Heart right ventricle (tissue), 16 donors: ENCODE measurements around the gene LIMCH1. TPM values are rescaled to one million over a fixed set of nuclear protein-coding genes. Genes with fewer than 3 reads are reported as not detected.
A peak's percentile ranks its signal among the peaks of the same experiment; 100 is the strongest.

Source experiments
- ATAC-seq, 8 donors: fragments of 200-7000 bp; cut with Tn5 transposase; one replicate each; pipeline ENCODE4 v1.9.1; 2020; ENCODE audit warnings: mild to moderate bottlenecking in 8 of 8, moderate library complexity in 8 of 8, moderate number of reproducible peaks in 1 of 8
- DNase-seq, 2 donors: peaks; one replicate each; pipeline ENCODE4 v3.0.0-alpha.2; 2020
- H3K27ac ChIP-seq, 10 donors: fragments of 200-600 bp; sonication (generic) in 2 of 10; one replicate each; pipeline versions ENCODE4 v1.5.0 to v1.8.0; 2020 to 2022; ENCODE audit warnings: mild to moderate bottlenecking in 3 of 10
- H3K27me3 ChIP-seq, 7 donors: fragments of 200-600 bp; one replicate each; pipeline ENCODE4 v1.8.0; 2021 to 2022; ENCODE audit warnings: mild to moderate bottlenecking in 2 of 7
- H3K36me3 ChIP-seq, 9 donors: fragments of 200-600 bp; sonication (generic) in 1 of 9; one replicate each; pipeline versions ENCODE4 v1.5.0 to v1.8.0; 2020 to 2022; ENCODE audit warnings: mild to moderate bottlenecking in 2 of 9
- H3K4me1 ChIP-seq, 9 donors: fragments of 200-600 bp; sonication (generic) in 1 of 9; one replicate each; pipeline versions ENCODE4 v1.5.0 to v1.8.0; 2020 to 2022; ENCODE audit warnings: mild to moderate bottlenecking in 4 of 9
- H3K4me3 ChIP-seq, 10 donors: fragments of 200-600 bp; sonication (generic) in 2 of 10; one replicate each; pipeline versions ENCODE4 v1.5.0 to v1.8.0; 2020 to 2022; ENCODE audit warnings: mild to moderate bottlenecking in 7 of 10, moderate library complexity in 2 of 10
- H3K9me3 ChIP-seq, 11 donors: fragments of 200-600 bp in 10 of 11; sonication (generic) in 2 of 11; one replicate each; pipeline versions ENCODE4 v1.5.0 to v1.8.0; 2013 to 2022; ENCODE audit warnings: mild to moderate bottlenecking in 2 of 11, control low read depth in 1 of 11, moderate library complexity in 1 of 11
- WGBS, 2 donors: extraction: QIAGEN DNeasy Blood & Tissue Kit; methylation state at CpG; one replicate each; pipeline ENCODE4 v1.1.7; 2013; ENCODE audit warnings: inconsistent platforms in 1 of 2; 5-methylcytosine and 5-hydroxymethylcytosine counted together
- intact Hi-C, 10 donors: fragments of 100-400 bp; cut with DNase I; formaldehyde crosslinking; loops; one replicate each; pipeline versions ENCODE4 v1.11.1 to v1.14.2; 2022
- polyA plus RNA-seq, 2 donors: library from polyadenylated mRNA; stranded (reverse); fragments of 200-250 nt; gene quantifications; one replicate each; pipeline ENCODE4 v1.2.3, GENCODE V29; 2013
- total RNA-seq, 10 donors: library from RNA; stranded (reverse); fragmentation: NEBNext Ultra II Directional in 3 of 10; extraction: Animal tissue kit (Norgen Biotek cat#: 25700) in 3 of 10; gene quantifications; one replicate each; pipeline versions ENCODE4 v1.2.1 to v1.2.4, GENCODE V29; 2021 to 2023
- TF ChIP-seq, protein P1 (sequence below), 9 donors: fragments of 200-600 bp; sonication (generic) in 2 of 9; IDR thresholded peaks; one replicate each; pipeline versions ENCODE4 v1.5.0 to v1.8.0; 2021 to 2022; ENCODE audit warnings: antibody characterized with exemption in 9 of 9, mild to moderate bottlenecking in 5 of 9, moderate library complexity in 1 of 9
- donor health status: Arrhythmogenic right ventricular cardiomyopathy.
- donor health status: ischemic (EF 13 %, LVEDD 7.1; RV severe dilation, severe dysfunction).
- donor health status: healthy with polysubstance abuse.
- donor health status: DM: no; HTN: yes; CAD: no.
- donor health status: DM: no; HTN: no; CAD: no.
- donor health status: ischemic (EF 25% LVEDD 6.9; RV normal size, moderate dysfunction).
- donor health status: ischemic (EF 25% LVEDD 5.7; RV mildly dilated, moderate dysfunction).
- donor health status: healthy.
- donor health status: DM: yes; HTN: yes; CAD: no.
- donor health status: Ischemic cardiomyopathy.
- donor health status: ischemic (EF 35%, LVEDD 5.7; RV mildly dilated, moderate dysfunction).
- donor health status: nonischemic (EF 11% LVEDD 7.7; RV severe dilation, severe dysfunction).
- donor health status: DM: yes; HTN: yes; CAD: no.
- donor health status: PGD.
- donor health status: ischemic (EF 29% LVEDD 5.4; RV normal size, mild dysfunction).
- donor health status: nonischemic (EF 23%, LVEDD 6.1; RV moderate dilation, normal function).

Gene LIMCH1
- total and polyA plus RNA-seq, 12 donors = 28.4 to 410 (median 280) TPM

DNA sequence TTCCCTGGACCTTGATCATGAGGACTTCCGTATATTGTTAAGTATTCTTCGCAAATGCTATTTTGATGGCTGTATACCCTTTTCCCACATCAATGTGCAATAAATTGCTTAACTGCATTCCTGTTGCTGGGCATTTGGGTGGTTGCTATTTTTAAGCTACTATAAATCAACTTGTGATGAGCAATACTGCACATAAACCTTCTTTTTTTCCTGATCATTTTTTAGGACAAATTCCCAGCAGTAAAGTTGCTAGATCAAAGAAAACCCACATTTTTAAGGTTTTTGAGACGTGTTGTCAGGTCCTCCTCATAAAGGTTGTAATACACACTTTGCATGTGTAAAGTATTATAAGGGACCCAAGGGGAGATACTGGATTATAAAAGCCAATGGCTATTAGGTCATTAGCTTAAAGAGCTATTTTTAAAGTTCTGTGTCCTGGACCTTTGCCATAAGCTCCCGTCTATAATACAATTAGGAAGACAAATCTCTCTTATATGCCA lies 35.6 kb downstream of the LIMCH1 start:
- H3K4me3 ChIP-seq = no peak overlapping the region
- peaks cover 0 to 77% (median 61%) of the 10 kb centered on the region in 9 donors for H3K4me1 ChIP-seq
- WGBS, 2 donors = 55 to 59% methylated on average over 4 of the region's 4 CpGs
- no peaks in the 10 kb centered on the region for H3K27me3 ChIP-seq
- intact Hi-C loops = loop anchor here in 1 of 10 donors (5.0 kb wide), 1 partner anchor 39 kb away; no protein-coding TSS in a partner anchor
- H3K36me3 ChIP-seq = no peaks in the 10 kb centered on the region
- DNase-seq (no peak), ATAC-seq (no peak)
- TF ChIP-seq, protein P1, sequence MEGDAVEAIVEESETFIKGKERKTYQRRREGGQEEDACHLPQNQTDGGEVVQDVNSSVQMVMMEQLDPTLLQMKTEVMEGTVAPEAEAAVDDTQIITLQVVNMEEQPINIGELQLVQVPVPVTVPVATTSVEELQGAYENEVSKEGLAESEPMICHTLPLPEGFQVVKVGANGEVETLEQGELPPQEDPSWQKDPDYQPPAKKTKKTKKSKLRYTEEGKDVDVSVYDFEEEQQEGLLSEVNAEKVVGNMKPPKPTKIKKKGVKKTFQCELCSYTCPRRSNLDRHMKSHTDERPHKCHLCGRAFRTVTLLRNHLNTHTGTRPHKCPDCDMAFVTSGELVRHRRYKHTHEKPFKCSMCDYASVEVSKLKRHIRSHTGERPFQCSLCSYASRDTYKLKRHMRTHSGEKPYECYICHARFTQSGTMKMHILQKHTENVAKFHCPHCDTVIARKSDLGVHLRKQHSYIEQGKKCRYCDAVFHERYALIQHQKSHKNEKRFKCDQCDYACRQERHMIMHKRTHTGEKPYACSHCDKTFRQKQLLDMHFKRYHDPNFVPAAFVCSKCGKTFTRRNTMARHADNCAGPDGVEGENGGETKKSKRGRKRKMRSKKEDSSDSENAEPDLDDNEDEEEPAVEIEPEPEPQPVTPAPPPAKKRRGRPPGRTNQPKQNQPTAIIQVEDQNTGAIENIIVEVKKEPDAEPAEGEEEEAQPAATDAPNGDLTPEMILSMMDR (IDR thresholded peaks at IDR 0.05) = no peak
- H3K9me3 ChIP-seq = no peaks in the 10 kb centered on the region
- peak overlapping the region in 6 of 10 donors; percentile 79 to 87 (median 80) for H3K27ac ChIP-seq

DNA sequence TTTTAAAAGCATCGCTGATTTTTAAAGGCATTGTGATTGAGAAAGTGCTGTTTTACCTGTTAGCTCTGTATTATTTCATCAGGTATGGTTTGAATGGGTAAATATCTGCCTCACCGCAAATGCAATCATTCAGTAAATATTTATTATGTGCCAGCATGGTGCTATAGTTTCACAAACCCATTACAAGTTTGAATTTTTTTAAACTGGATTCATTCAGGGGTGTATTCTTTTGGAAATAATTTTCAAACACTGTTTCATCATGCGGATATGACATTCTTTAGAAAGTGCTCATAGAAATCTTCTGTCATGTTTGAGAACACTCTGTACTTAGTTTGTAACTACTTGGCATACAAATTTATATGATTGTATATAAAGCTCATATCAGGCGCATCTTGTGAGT lies 37.2 kb downstream of the LIMCH1 start:
- H3K4me1 ChIP-seq = peaks cover 0 to 78% (median 50%) of the 10 kb centered on the region in 9 donors
- DNase-seq (no peak), ATAC-seq (no peak)
- H3K27me3 ChIP-seq = no peaks in the 10 kb centered on the region
- WGBS, 2 donors = 85 to 87% methylated on average over 4 of the region's 4 CpGs
- H3K27ac ChIP-seq = peak overlapping the region in 5 of 10 donors; percentile 7 to 56 (median 47)
- H3K9me3 ChIP-seq = no peaks in the 10 kb centered on the region
- TF ChIP-seq, protein P1 (IDR thresholded peaks at IDR 0.05) = no peak
- no peaks in the 10 kb centered on the region for H3K36me3 ChIP-seq
- no peak overlapping the region for H3K4me3 ChIP-seq
- intact Hi-C loops = no loop called here

DNA sequence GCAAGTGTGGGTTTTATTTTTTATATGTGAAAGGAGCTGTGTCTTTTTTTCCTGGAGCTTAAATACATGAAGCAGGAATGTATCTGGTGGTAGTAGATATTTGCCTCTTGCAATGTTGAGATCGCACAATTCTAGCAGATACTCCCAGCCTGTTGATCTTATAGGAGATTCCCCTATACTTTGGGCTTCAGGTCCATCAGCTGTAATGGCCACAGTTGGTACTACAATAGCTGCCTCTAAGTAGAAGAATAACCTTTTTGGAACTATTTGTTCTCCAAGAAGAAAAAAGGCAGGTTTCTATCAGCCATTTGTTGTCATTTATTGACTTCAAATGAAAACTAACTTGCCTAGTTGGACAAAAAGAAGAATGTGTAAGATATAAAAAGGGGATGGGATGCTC lies 37.7 kb downstream of the LIMCH1 start:
- H3K27ac ChIP-seq = peak overlapping the region in 3 of 10 donors; percentile 7 to 41 (median 22)
- H3K27me3 ChIP-seq = no peaks in the 10 kb centered on the region
- 77 to 83% methylated on average over 1 of the region's 1 CpG for WGBS, 2 donors
- no peak overlapping the region for H3K4me3 ChIP-seq
- intact Hi-C loops = no loop called here
- H3K4me1 ChIP-seq = peaks cover 0 to 78% (median 45%) of the 10 kb centered on the region in 9 donors
- no peaks in the 10 kb centered on the region for H3K9me3 ChIP-seq
- no peaks in the 10 kb centered on the region for H3K36me3 ChIP-seq
- TF ChIP-seq, protein P1 (IDR thresholded peaks at IDR 0.05) = peak in 1 of 9 donors; percentile 8
- DNase-seq (no peak), ATAC-seq (no peak)

DNA sequence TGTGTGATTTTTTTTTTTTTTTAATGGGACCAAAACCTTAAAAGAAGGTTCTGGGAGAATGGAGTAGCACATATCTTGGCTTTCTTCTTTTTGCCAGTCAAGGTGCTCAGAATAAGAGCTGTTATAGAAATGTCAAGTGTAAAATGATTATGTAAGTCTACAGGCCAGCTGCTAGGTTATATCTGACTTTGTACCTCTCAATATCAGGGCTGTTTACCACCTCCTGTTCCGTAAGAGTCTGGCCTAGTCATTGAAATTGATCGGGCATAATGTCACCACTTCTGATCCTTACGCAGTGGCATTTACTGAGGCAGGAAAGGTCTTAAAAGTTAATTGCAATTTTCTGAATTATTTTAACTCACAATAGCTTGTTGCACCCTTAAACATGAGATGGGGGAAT lies 41.1 kb downstream of the LIMCH1 start:
- ATAC-seq = no peak
- no peak for DNase-seq
- TF ChIP-seq, protein P1 (IDR thresholded peaks at IDR 0.05) = no peak
- 58 to 76% methylated on average over 3 of the region's 3 CpGs for WGBS, 2 donors
- Histone ChIP-seq H3K9me3 (peaks cover 0 to 4% (median 0%) of the 10 kb centered on the region in 11 donors), H3K36me3 (no peaks in the 10 kb centered on the region), H3K27ac (peak overlapping the region in 2 of 10 donors; percentile 12 to 23), H3K4me3 (no peak overlapping the region), H3K27me3 (no peaks in the 10 kb centered on the region), H3K4me1 (peaks cover 0 to 78% (median 24%) of the 10 kb centered on the region in 9 donors)
- intact Hi-C loops = loop anchor here in 1 of 10 donors (1.0 kb wide), 1 partner anchor 21 kb away; no protein-coding TSS in a partner anchor
